ENCODE measurements around the gene TIMM17A.

Gene TIMM17A

GRCh38 chr1:201985355-201985754 is 30.1 kb downstream of the TIMM17A start:
- no peak for DNase-seq

DNA sequence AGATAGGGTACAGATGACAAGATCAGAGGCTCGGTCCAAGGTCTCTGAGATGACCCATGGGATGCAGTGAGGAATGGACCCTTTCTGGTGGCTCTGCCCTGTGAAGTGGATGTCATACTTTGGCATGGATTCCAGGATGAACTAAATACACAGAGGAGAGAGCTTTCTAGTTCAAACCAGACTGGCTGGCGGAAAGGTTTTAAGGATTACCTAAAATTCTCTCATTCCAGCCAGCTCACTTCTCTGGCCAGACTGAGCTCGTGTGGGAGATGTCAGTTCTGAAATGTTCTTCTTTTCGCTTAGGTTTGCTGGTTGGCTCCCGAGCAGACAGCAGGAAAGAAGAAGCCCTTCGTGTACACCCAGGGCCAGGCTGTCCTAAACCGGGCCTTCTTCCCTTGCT is 33.3 kb downstream of the TIMM17A start:
- no peak for DNase-seq

DNA sequence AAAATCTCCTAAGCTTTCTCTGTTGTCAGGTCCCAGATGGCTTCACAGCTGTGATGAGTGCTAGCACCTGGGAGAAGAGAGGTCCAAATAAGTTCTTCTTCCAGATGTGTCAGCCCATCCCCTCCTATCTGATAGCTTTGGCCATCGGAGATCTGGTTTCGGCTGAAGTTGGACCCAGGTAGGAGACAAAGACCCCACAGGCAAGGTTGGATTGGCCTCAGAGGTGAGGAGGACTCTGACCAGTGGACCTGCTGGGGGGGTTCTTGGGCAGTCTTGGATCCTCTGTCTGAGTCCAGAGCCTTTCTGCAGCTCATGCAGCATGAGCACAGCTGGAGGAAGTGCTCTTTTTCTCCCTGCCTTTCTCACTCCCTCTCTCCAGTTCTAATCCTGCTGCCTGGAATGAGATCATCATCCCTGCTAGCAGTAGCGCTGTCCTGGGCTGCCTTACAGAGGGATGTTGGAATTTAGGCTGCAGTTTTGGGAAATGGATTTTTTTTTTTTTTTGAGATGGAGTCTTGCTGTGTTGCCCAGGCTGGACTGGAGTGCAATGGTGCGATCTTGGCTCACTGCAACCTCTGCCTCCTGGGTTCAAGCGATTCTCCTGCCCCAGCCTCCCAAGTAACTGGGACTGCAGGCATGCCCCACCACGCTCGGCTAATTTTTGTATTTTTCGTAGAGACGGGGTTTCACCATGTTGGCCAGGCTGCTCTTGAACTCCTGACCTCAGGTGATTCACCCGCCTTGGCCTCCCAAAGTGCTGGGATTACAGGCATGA is 34.2 kb downstream of the TIMM17A start:
- no peak for DNase-seq

- DNase-seq, result no peak
Measured at GRCh38 chr1:201990427-201990826, 35.1 kb downstream of the TIMM17A start.

DNA sequence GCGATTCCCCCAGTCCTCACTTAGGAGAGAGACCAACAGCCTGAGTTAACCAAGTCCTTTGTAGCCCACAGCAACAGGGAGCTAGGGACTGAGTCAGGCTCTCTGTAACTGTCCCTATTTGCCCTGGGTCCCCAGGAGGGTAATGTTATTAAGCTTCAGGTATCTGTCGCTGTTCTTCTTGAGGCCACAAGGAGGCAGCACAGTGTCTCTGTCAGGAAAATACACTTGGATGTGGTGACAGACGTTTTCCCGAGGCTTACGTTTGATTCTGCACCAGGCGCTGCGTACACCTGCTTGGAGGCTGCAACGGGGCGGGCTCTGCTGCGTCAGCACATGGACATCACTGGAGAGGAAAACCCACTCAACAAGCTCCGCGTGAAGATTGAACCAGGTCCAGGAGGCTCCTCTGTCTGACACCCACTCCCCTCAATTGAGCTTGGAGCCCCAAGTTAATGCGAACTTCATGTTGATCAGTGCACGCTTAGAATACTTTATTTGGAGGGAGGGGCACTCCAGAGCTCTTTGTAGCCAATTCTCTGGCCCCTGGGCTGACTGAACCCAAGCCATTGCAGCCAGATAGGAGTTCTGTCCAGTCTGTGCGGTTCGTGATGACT is 44.4 kb downstream of the TIMM17A start:
- peak; percentile 6 for DNase-seq

DNA sequence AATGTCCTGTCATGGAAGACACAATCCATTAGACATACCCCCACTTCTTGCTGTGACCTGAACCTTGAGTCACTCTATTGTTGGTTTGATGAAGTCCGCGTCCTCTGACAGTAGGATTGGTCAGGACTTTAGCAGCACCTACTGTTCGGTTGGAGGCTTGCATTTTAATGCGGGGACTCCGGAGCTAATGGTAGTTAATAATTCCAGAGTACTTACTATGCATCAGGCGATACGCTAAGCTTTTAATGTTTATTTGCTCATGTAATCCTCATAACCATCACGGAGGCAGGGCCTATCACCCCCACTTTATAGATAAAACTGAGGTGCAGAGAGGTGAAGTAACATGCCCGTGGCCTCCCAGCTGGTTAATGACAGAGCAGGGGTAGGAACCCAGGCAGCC is 47.2 kb downstream of the TIMM17A start:
- no peak for DNase-seq

DNA sequence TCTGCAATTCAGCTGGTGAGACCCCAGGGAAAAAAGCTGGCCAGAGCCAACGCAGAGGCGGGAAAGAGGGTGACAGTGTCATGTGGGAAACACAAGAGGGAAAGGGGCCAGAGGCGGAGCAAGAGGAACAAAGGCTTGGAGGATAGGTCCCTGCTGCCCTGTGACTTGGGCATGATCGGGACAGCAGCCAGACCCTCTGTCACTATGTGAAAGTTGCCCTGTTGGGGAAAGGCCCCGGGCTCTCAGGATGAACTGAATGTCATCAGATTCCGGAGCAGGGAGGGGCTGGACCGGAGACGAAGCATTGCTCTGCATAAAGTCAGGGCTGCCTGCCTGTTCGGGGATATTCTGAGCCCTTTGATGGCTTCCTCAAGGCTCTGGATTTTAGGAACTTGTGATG is 49.4 kb downstream of the TIMM17A start:
- no peak for DNase-seq

- no peak for DNase-seq
Measured at GRCh38 chr1:202005958-202006357, 50.7 kb downstream of the TIMM17A start.

DNA sequence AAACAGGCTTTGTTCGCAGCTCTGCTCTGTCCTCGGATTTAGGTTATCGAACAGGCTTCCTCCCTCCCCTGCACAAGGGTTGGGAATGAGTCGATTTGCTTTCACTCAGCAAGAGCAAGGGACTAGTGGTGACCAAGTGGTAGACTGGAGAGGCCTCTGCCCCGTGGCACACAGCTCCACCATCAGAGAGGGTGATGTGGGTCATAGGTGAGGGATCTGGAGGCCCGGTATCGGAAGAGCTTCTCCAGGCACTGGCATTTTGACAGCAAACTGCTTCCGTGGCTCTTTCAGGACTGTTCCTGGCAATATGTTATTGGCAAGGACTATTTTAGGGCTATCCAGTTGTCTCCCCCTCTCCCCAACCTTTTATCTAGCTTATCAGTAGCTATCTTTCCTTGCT is 52.0 kb downstream of the TIMM17A start:
- no peak for DNase-seq

GRCh38 chr1:202007805-202008489 is 52.6 kb downstream of the TIMM17A start:
- DNase-seq, result no peak

GRCh38 chr1:202009326-202010179 is 54.2 kb downstream of the TIMM17A start:
- no peak for DNase-seq

DNA sequence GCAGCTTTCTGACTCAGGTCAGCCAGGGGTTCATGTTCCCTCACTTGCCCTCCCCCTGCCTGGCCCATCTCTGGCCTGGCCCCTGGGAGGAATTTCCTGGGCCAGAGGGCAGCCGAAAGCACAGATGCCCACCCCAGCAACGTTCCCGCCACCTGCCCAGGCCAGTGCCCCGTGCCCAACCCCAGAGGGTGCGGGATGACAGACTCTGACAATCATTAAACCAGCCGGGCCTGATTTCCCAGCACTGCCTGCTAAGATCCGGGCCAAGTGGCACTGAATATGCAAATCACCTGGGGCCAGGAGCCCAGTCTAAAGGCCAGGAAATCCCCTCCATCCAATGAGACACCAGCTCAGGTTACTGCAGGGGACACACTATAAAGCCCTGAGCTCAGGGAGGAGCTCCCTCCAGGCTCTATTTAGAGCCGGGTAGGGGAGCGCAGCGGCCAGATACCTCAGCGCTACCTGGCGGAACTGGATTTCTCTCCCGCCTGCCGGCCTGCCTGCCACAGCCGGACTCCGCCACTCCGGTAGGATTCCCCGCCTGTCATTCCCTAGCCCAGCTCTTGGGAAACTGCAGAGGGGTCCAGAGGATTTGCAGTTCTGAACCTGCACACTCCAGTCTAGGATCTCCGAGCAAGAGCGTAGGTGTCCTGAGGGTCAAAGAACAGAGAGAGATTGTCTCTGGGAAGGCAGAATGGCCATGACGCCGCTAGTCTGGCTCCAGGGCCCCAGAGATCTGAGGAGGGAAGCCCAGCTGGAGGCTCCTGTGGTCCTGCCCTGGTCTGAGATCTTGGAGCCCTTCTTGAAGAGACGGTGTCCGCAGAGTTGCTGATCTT is 55.1 kb downstream of the TIMM17A start, which contains the start of gene ELF3:
ELF3 (plus strand) TSS at position 408 of the 836 bp plus-strand sequence. CDS start 550 bp downstream, outside the sequence.
- DNase-seq, result no peak

GRCh38 chr1:202011994-202012393 is 56.7 kb downstream of the TIMM17A start:
- no peak for DNase-seq

- DNase-seq, result no peak
Measured at GRCh38 chr1:202012544-202013478, 57.5 kb downstream of the TIMM17A start.

- no peak for DNase-seq
Measured at GRCh38 chr1:202013603-202014002, 58.3 kb downstream of the TIMM17A start.

GRCh38 chr1:202014060-202014459 is 58.8 kb downstream of the TIMM17A start:
- DNase-seq, result no peak

DNA sequence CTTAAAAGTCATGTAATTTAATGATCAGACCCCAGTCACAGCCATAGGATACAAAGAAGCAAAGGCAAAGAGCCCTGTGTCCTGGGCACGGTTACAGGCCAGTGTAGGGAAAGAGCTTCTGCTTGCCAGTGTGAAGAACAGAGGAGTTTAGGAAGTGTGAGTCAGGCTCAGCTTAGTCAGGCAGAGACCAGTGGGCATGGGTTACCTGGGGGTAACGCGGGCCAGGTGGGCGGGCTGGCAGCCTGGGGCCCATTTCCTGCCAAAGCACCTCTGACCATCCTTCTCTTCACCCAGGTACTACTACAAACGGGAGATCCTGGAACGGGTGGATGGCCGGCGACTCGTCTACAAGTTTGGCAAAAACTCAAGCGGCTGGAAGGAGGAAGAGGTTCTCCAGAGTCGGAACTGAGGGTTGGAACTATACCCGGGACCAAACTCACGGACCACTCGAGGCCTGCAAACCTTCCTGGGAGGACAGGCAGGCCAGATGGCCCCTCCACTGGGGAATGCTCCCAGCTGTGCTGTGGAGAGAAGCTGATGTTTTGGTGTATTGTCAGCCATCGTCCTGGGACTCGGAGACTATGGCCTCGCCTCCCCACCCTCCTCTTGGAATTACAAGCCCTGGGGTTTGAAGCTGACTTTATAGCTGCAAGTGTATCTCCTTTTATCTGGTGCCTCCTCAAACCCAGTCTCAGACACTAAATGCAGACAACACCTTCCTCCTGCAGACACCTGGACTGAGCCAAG is 59.8 kb downstream of the TIMM17A start:
- no peak for DNase-seq

GRCh38 chr1:202015662-202015937 is 60.3 kb downstream of the TIMM17A start:
- no peak for DNase-seq

DNA sequence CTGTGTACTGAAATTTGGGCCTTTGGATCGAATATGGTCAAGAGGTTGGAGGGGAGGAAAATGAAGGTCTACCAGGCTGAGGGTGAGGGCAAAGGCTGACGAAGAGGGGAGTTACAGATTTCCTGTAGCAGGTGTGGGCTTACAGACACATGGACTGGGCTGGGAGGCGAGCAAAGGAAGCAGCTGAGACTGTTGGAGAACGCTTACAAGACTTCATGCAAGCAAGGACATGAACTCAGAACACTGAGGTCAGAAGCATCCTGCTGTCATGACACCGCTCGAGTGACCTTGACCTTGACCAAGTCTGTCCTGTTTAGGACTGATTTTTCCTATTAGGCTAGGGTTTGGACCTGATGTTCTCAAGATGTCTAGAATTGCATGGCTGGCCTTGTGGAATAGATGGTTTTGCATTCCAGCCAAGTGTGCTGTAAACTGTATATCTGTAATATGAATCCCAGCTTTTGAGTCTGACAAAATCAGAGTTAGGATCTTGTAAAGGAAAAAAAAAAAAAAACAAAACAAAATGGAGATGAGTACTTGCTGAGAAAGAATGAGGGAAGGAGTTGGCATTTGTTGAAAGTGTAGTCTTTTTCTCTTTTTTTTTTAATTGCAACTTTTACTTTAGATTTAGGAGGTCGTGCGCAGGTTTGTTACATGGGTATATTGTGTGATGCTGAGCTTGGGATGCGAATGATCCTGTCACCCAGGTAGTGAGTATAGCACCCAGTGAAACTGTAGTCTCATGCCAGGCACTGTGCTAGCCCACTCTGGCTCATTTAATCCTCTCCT is 60.9 kb downstream of the TIMM17A start:
- DNase-seq, result no peak
